GM10248 (cell line): ENCODE measurements around the gene FANCC.

Experiments
- CTCF ChIA-PET: fragments of 300-600 bp; sonication (Branson Sonifier 250); formaldehyde crosslinking; extraction: SDS; loops from one replicate; lab custom pipeline; 2021; ENCODE audit warnings: antibody characterized with exemption; lab: Yijun Ruan, JAX
- POLR2A ChIA-PET: fragments of 350-650 bp; sonication (Branson Sonifier 250); formaldehyde crosslinking; extraction: SDS; loops from one replicate; lab custom pipeline; 2020; ENCODE audit warnings: antibody characterized with exemption; lab: Yijun Ruan, JAX
- DNase-seq: peaks from one replicate; pipeline ENCODE4 v3.0.0; 2012; ENCODE audit errors: extremely low spot score
- TF ChIP-seq, protein P1 (sequence below): IDR thresholded peaks from 2 replicates; pipeline ENCODE4 v1.5.1; 2012; ENCODE audit warnings: mild to moderate bottlenecking, low read depth; ENCODE audit errors: extremely low read depth, missing control alignments, control extremely low read depth

Gene FANCC

DNA sequence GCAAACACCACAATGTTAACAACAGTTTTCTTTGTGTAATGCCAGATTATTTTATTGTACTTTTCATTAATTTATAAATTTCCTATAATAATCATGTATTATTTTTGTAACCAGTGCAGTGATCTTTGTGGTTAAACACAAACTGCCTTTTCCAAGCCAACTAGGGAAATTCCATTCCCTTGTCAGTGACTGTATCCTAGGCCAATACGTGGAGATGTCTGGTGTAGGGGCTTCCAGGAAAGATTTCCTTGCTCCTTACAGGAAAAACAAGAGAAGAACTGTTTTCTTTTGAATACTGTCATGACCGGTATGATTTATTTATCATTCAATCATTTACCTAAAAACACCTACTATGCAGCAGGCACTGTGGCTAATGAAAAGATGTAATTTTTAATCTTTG lies 31.4 kb downstream of the FANCC start:
- TF ChIP-seq, protein P1, sequence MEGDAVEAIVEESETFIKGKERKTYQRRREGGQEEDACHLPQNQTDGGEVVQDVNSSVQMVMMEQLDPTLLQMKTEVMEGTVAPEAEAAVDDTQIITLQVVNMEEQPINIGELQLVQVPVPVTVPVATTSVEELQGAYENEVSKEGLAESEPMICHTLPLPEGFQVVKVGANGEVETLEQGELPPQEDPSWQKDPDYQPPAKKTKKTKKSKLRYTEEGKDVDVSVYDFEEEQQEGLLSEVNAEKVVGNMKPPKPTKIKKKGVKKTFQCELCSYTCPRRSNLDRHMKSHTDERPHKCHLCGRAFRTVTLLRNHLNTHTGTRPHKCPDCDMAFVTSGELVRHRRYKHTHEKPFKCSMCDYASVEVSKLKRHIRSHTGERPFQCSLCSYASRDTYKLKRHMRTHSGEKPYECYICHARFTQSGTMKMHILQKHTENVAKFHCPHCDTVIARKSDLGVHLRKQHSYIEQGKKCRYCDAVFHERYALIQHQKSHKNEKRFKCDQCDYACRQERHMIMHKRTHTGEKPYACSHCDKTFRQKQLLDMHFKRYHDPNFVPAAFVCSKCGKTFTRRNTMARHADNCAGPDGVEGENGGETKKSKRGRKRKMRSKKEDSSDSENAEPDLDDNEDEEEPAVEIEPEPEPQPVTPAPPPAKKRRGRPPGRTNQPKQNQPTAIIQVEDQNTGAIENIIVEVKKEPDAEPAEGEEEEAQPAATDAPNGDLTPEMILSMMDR = no peak
- ChIA-PET CTCF (no interaction called here), POLR2A (no interaction called here)
- no peak for DNase-seq

DNA sequence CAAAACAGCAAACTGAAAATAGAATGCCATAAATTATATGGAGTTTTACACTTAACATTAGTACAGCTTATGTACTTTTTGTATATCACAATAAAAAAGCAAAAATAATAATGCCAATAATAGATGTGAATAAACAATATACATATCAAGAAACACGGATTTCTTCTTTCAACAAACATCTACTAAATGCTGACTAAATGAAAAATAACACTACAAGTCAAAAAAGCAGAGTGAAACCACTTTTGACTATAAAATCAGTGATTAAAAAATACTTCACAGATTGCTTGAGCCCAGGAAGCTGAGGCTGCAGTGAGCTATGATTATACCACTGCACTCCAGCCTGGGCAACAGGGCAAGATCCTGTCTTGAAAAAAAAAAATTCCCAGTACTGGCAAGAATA lies 32.2 kb downstream of the FANCC start:
- TF ChIP-seq, protein P1 = no peak
- DNase-seq = no peak
- ChIA-PET CTCF (no interaction called here), POLR2A (no interaction called here)

DNA sequence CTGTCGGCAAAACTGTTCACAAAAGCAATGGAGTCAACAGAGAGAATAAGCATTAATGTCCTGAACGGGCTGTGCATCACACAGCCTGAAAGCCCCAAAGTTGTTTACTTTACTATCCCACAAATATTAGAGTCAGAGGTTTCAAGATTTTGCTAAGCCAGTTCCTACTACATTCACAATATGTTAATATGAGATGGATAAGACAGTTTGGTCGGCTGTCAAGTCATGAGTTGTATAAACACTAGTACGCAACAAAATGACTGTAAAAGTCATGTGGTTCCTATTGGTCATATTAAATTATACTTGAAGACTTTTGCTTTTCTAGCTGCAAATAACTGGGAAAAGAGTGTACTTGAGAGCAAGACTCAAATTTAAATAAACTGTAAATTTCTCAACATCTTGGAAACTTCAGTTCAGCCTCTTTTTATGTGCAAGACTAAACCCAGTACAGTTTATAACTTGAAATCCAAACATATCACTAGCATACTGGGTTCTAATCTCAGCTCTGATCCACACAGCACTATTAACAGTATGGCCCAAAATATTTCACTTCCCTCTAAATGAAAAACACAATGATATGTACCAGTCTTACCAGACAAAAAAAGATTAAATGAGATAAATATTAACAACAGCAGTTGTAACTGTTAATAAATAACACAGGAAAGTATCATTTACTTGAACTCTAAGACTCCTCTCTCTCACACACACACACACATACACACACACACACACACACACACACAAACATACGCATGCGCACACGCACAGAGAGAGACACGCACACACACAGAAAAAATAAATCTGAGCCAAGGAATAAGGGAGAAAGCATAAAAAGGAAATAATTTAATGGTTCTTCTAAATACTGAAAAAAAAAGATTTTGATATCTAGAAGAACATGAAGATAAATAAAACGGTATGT lies 33.1 kb downstream of the FANCC start:
- POLR2A ChIA-PET = no interaction called here
- CTCF ChIA-PET = interaction anchor here (1.0 to 1.3 kb wide), 2 partner anchors 9 to 12 kb away, joined by 3 to 4 read pairs; no protein-coding TSS in a partner anchor
- no peak for DNase-seq
- TF ChIP-seq, protein P1 = no peak

DNA sequence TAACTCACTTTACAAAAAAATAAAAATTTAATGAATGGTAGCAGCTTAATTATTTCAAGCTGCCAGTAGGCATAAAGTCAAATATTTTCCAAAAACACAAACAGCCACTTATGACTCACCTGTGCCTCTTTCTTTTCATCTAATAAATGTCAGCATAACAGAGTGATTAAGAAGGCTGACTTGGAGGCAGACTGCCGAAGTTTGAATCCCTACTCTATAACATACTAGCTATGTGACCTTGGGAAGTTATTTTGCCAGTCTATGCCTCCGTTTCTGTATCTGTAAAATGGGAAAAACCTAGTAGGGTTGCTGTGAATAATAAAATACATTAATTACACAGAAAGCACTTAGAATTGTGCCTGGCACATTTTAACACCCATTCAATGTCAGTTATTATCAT lies 33.8 kb downstream of the FANCC start:
- TF ChIP-seq, protein P1 = no peak
- ChIA-PET POLR2A (no interaction called here), CTCF (interaction anchor here (1.0 to 1.3 kb wide), 2 partner anchors 9 to 11 kb away, joined by 3 to 4 read pairs; no protein-coding TSS in a partner anchor)
- DNase-seq = no peak

DNA sequence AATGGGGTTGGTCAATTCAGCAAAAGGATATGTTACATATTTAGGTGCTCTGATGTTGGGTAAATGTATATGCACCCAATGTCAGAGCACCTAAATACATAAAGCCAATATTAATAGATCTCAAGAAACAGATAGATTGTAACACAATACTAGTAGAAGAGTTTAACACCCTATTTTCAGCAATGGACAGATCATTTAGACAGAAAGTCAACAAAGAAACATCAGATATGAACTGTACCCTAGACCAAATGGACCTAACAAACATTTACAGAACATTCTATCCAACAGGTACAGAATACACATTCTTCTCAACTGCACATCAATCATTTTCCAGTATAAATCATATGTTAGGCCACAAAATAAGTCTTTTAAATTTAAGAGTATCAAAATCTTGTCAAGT lies 35.2 kb downstream of the FANCC start:
- CTCF ChIA-PET = interaction anchor here (1.0 kb wide), 1 partner anchor 17 kb away, joined by 3 read pairs; no protein-coding TSS in a partner anchor
- TF ChIP-seq, protein P1 = no peak
- DNase-seq = no peak
- POLR2A ChIA-PET = no interaction called here

DNA sequence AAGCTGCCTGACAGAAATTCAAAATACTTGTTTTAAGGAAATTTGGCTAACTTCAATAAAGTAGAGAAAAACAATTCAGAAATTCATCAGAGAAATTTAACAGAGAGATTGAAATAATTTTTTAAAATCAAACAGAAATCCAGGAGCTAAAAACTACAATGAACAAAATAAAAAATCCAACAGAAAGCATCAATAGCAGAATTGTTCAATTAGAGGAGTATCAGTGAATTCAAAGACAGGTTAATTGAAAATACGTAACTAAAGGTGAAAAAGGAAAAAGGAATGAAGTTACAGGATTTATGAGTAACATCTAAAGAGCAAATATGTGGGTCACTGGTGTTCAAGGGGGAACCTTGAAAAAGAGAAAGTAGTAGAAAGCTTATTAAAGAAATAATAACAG lies 36.8 kb downstream of the FANCC start:
- TF ChIP-seq, protein P1 = no peak
- no peak for DNase-seq
- ChIA-PET CTCF (interaction anchor here (1.2 to 1.5 kb wide), 2 partner anchors 16 to 183 kb away, joined by 3 to 4 read pairs; no protein-coding TSS in a partner anchor), POLR2A (no interaction called here)
